ENCODE measurements around the gene CHST1. TPM values are rescaled to one million over a fixed set of nuclear protein-coding genes. Genes with fewer than 3 reads are reported as not detected.

The CHST1 gene
- total and polyA plus RNA-seq, 3 donors from 2014 or later: 6.2 to 17.1 (median 10.6) TPM

- intact Hi-C loops (cut with DNase I; ENCODE audit: low total_unique reads): no loop called here
- WGBS, 2 donors: 86 to 94% methylated on average over 7 to 8 of the region's 8 CpGs
- no peaks in the 10 kb centered on the region for H3K36me3 ChIP-seq (ENCODE audit: low read depth, missing control alignments)
- no peaks in the 10 kb centered on the region for H3K27me3 ChIP-seq
- no peaks in the 10 kb centered on the region for H3K9me3 ChIP-seq
- H3K27ac ChIP-seq: no peak overlapping the region
- DNase-seq: no peak
- TF ChIP-seq POLR2A (IDR thresholded peaks at IDR 0.05) (no peak), CTCF (IDR thresholded peaks at IDR 0.05) (no peak)
- no peaks in the 10 kb centered on the region for H3K4me1 ChIP-seq
- H3K4me3 ChIP-seq: no peak overlapping the region
Measured at GRCh38 chr11:45677770-45678512, 12.5 kb upstream of the CHST1 start.

GRCh38 chr11:45676522-45677095 is 11.2 kb upstream of the CHST1 start:
- Histone ChIP-seq H3K9me3 (no peaks in the 10 kb centered on the region), H3K4me3 (no peak overlapping the region), H3K36me3 (ENCODE audit: low read depth, missing control alignments) (no peaks in the 10 kb centered on the region), H3K27me3 (no peaks in the 10 kb centered on the region), H3K27ac (no peak overlapping the region), H3K4me1 (no peaks in the 10 kb centered on the region)
- no peak for DNase-seq
- TF ChIP-seq CTCF (IDR thresholded peaks at IDR 0.05) (no peak), POLR2A (IDR thresholded peaks at IDR 0.05) (no peak)
- intact Hi-C loops (cut with DNase I; ENCODE audit: low total_unique reads): no loop called here
- 93 to 97% methylated on average over 7 of the region's 7 CpGs for WGBS, 2 donors

- Histone ChIP-seq H3K36me3 (ENCODE audit: low read depth, missing control alignments) (no peaks in the 10 kb centered on the region), H3K4me1 (no peaks in the 10 kb centered on the region), H3K27me3 (no peaks in the 10 kb centered on the region), H3K4me3 (no peak overlapping the region), H3K27ac (no peak overlapping the region), H3K9me3 (no peaks in the 10 kb centered on the region)
- 93 to 94% methylated on average over 4 of the region's 4 CpGs for WGBS, 2 donors
- intact Hi-C loops (cut with DNase I; ENCODE audit: low total_unique reads): no loop called here
- no peak for DNase-seq
- TF ChIP-seq POLR2A (IDR thresholded peaks at IDR 0.05) (no peak), CTCF (IDR thresholded peaks at IDR 0.05) (no peak)
Measured at GRCh38 chr11:45675646-45676045, 10.2 kb upstream of the CHST1 start.

GRCh38 chr11:45674481-45675190 is 9.2 kb upstream of the CHST1 start:
- no peaks in the 10 kb centered on the region for H3K27me3 ChIP-seq
- H3K4me1 ChIP-seq: no peaks in the 10 kb centered on the region
- 95% methylated on average over 4 to 9 of the region's 9 CpGs for WGBS, 2 donors
- TF ChIP-seq POLR2A (IDR thresholded peaks at IDR 0.05) (no peak), CTCF (IDR thresholded peaks at IDR 0.05) (no peak)
- no peaks in the 10 kb centered on the region for H3K9me3 ChIP-seq
- no peak for DNase-seq
- H3K4me3 ChIP-seq: no peak overlapping the region
- intact Hi-C loops (cut with DNase I; ENCODE audit: low total_unique reads): no loop called here
- no peaks in the 10 kb centered on the region for H3K36me3 ChIP-seq (ENCODE audit: low read depth, missing control alignments)
- H3K27ac ChIP-seq: no peak overlapping the region

Data from testis (tissue), 3 donors.